GM12878 (cell line): ENCODE measurements around the gene FBN3. TPM values are rescaled to one million over a fixed set of nuclear protein-coding genes. Genes with fewer than 3 reads are reported as not detected.

Experiments used
- ATAC-seq: fragments of 200-7000 bp; cut with Tn5 transposase; 3 replicates; pipeline ENCODE4 v1.9.1; 2020; ENCODE audit warnings: mild to moderate bottlenecking, moderate library complexity
- BruUV-seq: library from RNA; stranded (reverse); fragments of 400-500 nt; replicated peaks from 2 replicates; lab custom pipeline; 2021; lab: Mats Ljungman, UMichigan
- CTCF ChIA-PET: fragments of 300-600 bp; sonication (Branson Sonifier 250); formaldehyde crosslinking; extraction: SDS; loops from one replicate; lab custom pipeline; 2021; ENCODE audit warnings: inconsistent platforms; lab: Yijun Ruan, JAX
- POLR2A ChIA-PET: fragments of 350-600 bp; formaldehyde crosslinking; extraction: SDS; loops from one replicate; lab custom pipeline; 2021; ENCODE audit warnings: inconsistent platforms; lab: Charles Lee
- RAD21 ChIA-PET: fragments of 300-600 bp; sonication (Branson Sonifier 250); formaldehyde crosslinking; loops from one replicate; lab custom pipeline; 2023; ENCODE audit warnings: antibody characterized with exemption; ENCODE audit not compliant: unreplicated experiment; lab: Charles Lee
- SMC1A ChIA-PET: fragments of 300-600 bp; sonication (Branson Sonifier 250); formaldehyde crosslinking; loops from one replicate; lab custom pipeline; 2023; ENCODE audit not compliant: unreplicated experiment, uncharacterized antibody; lab: Charles Lee
- DNase-seq: peaks from one replicate; pipeline ENCODE4 v3.0.0-alpha.2; 2011; ENCODE audit warnings: low read depth, low spot score
- FAIRE-seq: peaks from 3 replicates; lab custom pipeline; 2011; peaks lifted over from hg19 to GRCh38; lab: Jason Lieb, UNC
- H2AFZ ChIP-seq: 2 replicates; pipeline ENCODE4 v1.6.0; 2011; ENCODE audit warnings: low read depth, low read length, control low read depth; ENCODE audit not compliant: control insufficient read depth
- H3K27ac ChIP-seq: 2 replicates; pipeline ENCODE4 v1.5.1; 2011; ENCODE audit warnings: control low read depth; ENCODE audit not compliant: control insufficient read depth, insufficient read depth
- H3K27me3 ChIP-seq, 2 experiments: replicated peaks in 1 of 2; 2 replicates each; pipeline versions ENCODE4 v1.6.0 to v1.6.1; 2011; ENCODE audit warnings: low read length in 1 of 2; ENCODE audit not compliant: control insufficient read depth in 2 of 2, insufficient read depth in 2 of 2
- H3K36me3 ChIP-seq, 2 experiments: 2 replicates each; pipeline ENCODE4 v1.5.1; 2011; ENCODE audit warnings: low read length in 1 of 2; ENCODE audit not compliant: control insufficient read depth in 2 of 2, insufficient read depth in 2 of 2
- H3K4me1 ChIP-seq: 2 replicates; pipeline ENCODE4 v1.6.1; 2011; ENCODE audit warnings: mild to moderate bottlenecking, low read length, moderate library complexity, mixed read lengths; ENCODE audit not compliant: control insufficient read depth, insufficient read depth
- H3K4me2 ChIP-seq: 2 replicates; pipeline ENCODE4 v1.6.0; 2011; ENCODE audit warnings: control low read depth; ENCODE audit not compliant: control insufficient read depth, insufficient read depth
- H3K4me3 ChIP-seq: fragments of 200-600 bp; sonication (generic); 2 replicates; pipeline ENCODE4 v1.5.1; 2016
- H3K79me2 ChIP-seq: 2 replicates; pipeline ENCODE4 v1.6.0; 2011; ENCODE audit warnings: low read length; ENCODE audit not compliant: control insufficient read depth, insufficient read depth
- H3K9ac ChIP-seq: 2 replicates; pipeline ENCODE4 v1.8.0; 2011; ENCODE audit warnings: low read length, control low read depth, mixed read lengths; ENCODE audit not compliant: control insufficient read depth, insufficient read depth
- H3K9me3 ChIP-seq: replicated peaks from 3 replicates; pipeline ENCODE4 v1.5.1; 2011; ENCODE audit warnings: mild to moderate bottlenecking, low read length; ENCODE audit not compliant: control insufficient read depth, insufficient read depth
- H4K20me1 ChIP-seq: 2 replicates; pipeline ENCODE4 v1.6.0; 2011; ENCODE audit not compliant: control insufficient read depth, insufficient read depth
- CEBPB ChIP-seq, 2 experiments: fragments of 150-350 bp in 1 of 2; IDR thresholded peaks; 2 replicates each; pipeline ENCODE4 v1.6.1; 2012 to 2014; ENCODE audit warnings: low read depth in 2 of 2, low read length in 2 of 2, borderline replicate concordance in 1 of 2, inconsistent platforms in 1 of 2
- EP300 ChIP-seq, 2 experiments: fragments of 150-350 bp in 1 of 2; IDR thresholded peaks; 2 replicates each; pipeline ENCODE4 v1.6.1; 2011 to 2012; ENCODE audit warnings: low read depth in 2 of 2, low read length in 2 of 2, borderline replicate concordance in 1 of 2, improper control_type of control experiment in 1 of 2, inconsistent platforms in 1 of 2; ENCODE audit not compliant: control insufficient read depth in 1 of 2
- EZH2 ChIP-seq: IDR thresholded peaks from 2 replicates; pipeline ENCODE4 v1.6.1; 2012; ENCODE audit warnings: low read depth, mild to moderate bottlenecking, control low read depth, inconsistent platforms, low read length, borderline replicate concordance; ENCODE audit not compliant: control insufficient read depth
- HCFC1 ChIP-seq: fragments of 150-350 bp; IDR thresholded peaks from 2 replicates; pipeline ENCODE4 v1.6.1; 2014; ENCODE audit warnings: low read length
- HDGF ChIP-seq: fragments of 450-650 bp; IDR thresholded peaks from 2 replicates; pipeline ENCODE4 v1.6.1; 2016; ENCODE audit warnings: antibody characterized with exemption
- IKZF1 ChIP-seq: fragments of 450-650 bp; conservative IDR thresholded peaks from 2 replicates; pipeline ENCODE4 v1.6.1; 2017; ENCODE audit warnings: antibody characterized with exemption, mild to moderate bottlenecking
- MYC ChIP-seq: IDR thresholded peaks from 2 replicates; pipeline ENCODE4 v1.6.1; 2011; ENCODE audit warnings: mild to moderate bottlenecking, low read length, moderate library complexity, inconsistent platforms; ENCODE audit not compliant: insufficient read depth, insufficient replicate concordance, insufficient read length, severe bottlenecking
- NR2C1 ChIP-seq: fragments of 450-650 bp; IDR thresholded peaks from 2 replicates; pipeline ENCODE4 v1.6.1; 2017; ENCODE audit warnings: antibody characterized with exemption, mild to moderate bottlenecking, moderate library complexity
- RBBP5 ChIP-seq: fragments of 200-600 bp; sonication (generic); conservative IDR thresholded peaks from 2 replicates; pipeline ENCODE4 v1.6.1; 2016
- RELA ChIP-seq: fragments of 450-650 bp; IDR thresholded peaks from 2 replicates; pipeline ENCODE4 v1.8.0; 2014; ENCODE audit warnings: borderline replicate concordance; ENCODE audit not compliant: partially characterized antibody
- TARDBP ChIP-seq: IDR thresholded peaks from 2 replicates; pipeline ENCODE4 v1.6.1; 2016; ENCODE audit warnings: borderline replicate concordance
- WGBS: methylation state at CpG from one replicate; pipeline ENCODE4 v1.1.6; 2016; ENCODE audit warnings: low lambda C conversion rate; ENCODE audit not compliant: insufficient replicate concordance, insufficient coverage; ENCODE audit errors: missing lambda C conversion rate; 5-methylcytosine and 5-hydroxymethylcytosine counted together
- in situ Hi-C: fragments of 300-500 bp; cut with MboI; formaldehyde crosslinking; loops from 9 replicates; pipeline ENCODE4 v1.14.3; 2018; ENCODE audit warnings: mixed read lengths
- intact Hi-C: fragments of 100-400 bp; cut with micrococcal nuclease; formaldehyde crosslinking; loops from one replicate; pipeline ENCODE4 v1.14.2; 2022; ENCODE audit not compliant: unreplicated experiment
- polyA plus RNA-seq, 11 experiments: library from polyadenylated mRNA; depleted of rRNA in 4 of 11; unstranded in 6 of 11; stranded (reverse) in 5 of 11; fragments of >200 nt; fragmentation: Nextera tagmentation in 4 of 11; fragmentation: Illumina TruSeq in 1 of 11; extraction: Ambion mirVana in 4 of 11; extraction: Trizol in 1 of 11; gene quantifications; 1 replicate in 1 of 11; 2 replicates in 10 of 11; pipeline versions ENCODE4 v1.2.1 to v1.2.3, GENCODE V29; 2011 to 2016; ENCODE audit warnings: inconsistent platforms in 2 of 11, missing spikeins in 2 of 11, low read depth in 1 of 11
- total RNA-seq, 4 experiments: library from RNA; depleted of rRNA in 3 of 4; stranded (reverse); fragments of >200 nt in 3 of 4; fragmentation: Illumina TruSeq in 1 of 4; extraction: Trizol in 1 of 4; gene quantifications; 2 replicates each; pipeline versions ENCODE4 v1.2.1 to v1.2.3, GENCODE V29; 2013 to 2021
- TF ChIP-seq, protein P1 (sequence below): fragments of 450-650 bp; IDR thresholded peaks from 2 replicates; pipeline ENCODE4 v1.6.1; 2017; ENCODE audit warnings: mild to moderate bottlenecking
- TF ChIP-seq, protein P2 (sequence below): IDR thresholded peaks from 2 replicates; pipeline ENCODE4 v1.6.1; 2012; ENCODE audit warnings: mild to moderate bottlenecking, low read depth, low read length
- TF ChIP-seq, protein P3 (sequence below): fragments of 450-650 bp; IDR thresholded peaks from 2 replicates; pipeline ENCODE4 v1.6.1; 2017; ENCODE audit warnings: antibody characterized with exemption, mild to moderate bottlenecking, moderate library complexity
- TF ChIP-seq, protein P4 (sequence below): IDR thresholded peaks from 2 replicates; pipeline ENCODE4 v1.6.1; 2012; ENCODE audit warnings: low read depth, low read length, improper control_type of control experiment

Gene FBN3
- total and polyA plus RNA-seq, 10 of the 15 experiments (the other 5 are each of a cell fraction or from before 2014, with no cell fraction given), result 0.05 TPM; not detected in 9

DNA sequence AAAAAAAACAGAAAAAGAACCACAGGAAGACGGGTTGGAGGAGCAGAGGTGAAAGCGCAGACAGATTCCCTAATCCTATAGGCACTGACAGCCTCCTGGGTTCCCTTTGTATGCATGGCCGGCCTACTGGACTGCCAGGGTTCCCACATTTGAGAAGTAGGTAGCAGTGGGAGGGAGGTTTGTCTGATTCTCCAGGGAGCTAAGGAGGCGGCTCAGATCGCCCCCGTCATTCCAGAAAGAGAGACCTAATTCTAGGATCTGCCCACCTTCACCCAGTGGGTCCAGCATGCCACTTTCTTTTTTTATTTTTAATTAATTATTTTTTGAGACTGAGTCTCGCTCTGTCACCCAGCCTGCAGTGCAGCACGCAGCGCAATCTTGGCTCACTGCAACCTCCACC lies 106.5 kb downstream of the FBN3 start:
- Histone ChIP-seq H3K4me1 (0 out of 2 replicates have a peak, but pooled peaks cover 2% of the 10 kb centered on the region), H2AFZ (no peak overlapping the region), H3K4me2 (no peak overlapping the region), H3K36me3 (no peaks in the 10 kb centered on the region), H4K20me1 (no peaks in the 10 kb centered on the region), H3K79me2 (no peaks in the 10 kb centered on the region)
- RAD21 ChIA-PET, result no interaction called here
- POLR2A ChIA-PET, result interaction anchor here (0.6 kb wide), 1 partner anchor 161 kb away, joined by 7 read pairs; no protein-coding TSS in a partner anchor
- ATAC-seq, result no peak
- CTCF ChIA-PET, result no interaction called here
- no TSS peak for BruUV-seq
- no peak for FAIRE-seq
- TF ChIP-seq MYC (no peak), RBBP5 (no peak), TARDBP (no peak), CEBPB (IDR thresholded peaks at IDR 0.05; ENCODE audit: borderline replicate concordance in 1 of 2, low read depth in 2 of 2, low read length in 2 of 2) (no peak), EZH2 (no peak), HCFC1 (no peak), RELA (no peak), IKZF1 (no peak), EP300 (IDR thresholded peaks at IDR 0.05; ENCODE audit: borderline replicate concordance in 1 of 2, control insufficient read depth in 1 of 2, low read depth in 2 of 2, low read length in 2 of 2) (no peak), NR2C1 (no peak), HDGF (no peak)
- TF ChIP-seq, protein P1, sequence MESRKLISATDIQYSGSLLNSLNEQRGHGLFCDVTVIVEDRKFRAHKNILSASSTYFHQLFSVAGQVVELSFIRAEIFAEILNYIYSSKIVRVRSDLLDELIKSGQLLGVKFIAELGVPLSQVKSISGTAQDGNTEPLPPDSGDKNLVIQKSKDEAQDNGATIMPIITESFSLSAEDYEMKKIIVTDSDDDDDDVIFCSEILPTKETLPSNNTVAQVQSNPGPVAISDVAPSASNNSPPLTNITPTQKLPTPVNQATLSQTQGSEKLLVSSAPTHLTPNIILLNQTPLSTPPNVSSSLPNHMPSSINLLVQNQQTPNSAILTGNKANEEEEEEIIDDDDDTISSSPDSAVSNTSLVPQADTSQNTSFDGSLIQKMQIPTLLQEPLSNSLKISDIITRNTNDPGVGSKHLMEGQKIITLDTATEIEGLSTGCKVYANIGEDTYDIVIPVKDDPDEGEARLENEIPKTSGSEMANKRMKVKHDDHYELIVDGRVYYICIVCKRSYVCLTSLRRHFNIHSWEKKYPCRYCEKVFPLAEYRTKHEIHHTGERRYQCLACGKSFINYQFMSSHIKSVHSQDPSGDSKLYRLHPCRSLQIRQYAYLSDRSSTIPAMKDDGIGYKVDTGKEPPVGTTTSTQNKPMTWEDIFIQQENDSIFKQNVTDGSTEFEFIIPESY, result no peak
- TF ChIP-seq, protein P2, sequence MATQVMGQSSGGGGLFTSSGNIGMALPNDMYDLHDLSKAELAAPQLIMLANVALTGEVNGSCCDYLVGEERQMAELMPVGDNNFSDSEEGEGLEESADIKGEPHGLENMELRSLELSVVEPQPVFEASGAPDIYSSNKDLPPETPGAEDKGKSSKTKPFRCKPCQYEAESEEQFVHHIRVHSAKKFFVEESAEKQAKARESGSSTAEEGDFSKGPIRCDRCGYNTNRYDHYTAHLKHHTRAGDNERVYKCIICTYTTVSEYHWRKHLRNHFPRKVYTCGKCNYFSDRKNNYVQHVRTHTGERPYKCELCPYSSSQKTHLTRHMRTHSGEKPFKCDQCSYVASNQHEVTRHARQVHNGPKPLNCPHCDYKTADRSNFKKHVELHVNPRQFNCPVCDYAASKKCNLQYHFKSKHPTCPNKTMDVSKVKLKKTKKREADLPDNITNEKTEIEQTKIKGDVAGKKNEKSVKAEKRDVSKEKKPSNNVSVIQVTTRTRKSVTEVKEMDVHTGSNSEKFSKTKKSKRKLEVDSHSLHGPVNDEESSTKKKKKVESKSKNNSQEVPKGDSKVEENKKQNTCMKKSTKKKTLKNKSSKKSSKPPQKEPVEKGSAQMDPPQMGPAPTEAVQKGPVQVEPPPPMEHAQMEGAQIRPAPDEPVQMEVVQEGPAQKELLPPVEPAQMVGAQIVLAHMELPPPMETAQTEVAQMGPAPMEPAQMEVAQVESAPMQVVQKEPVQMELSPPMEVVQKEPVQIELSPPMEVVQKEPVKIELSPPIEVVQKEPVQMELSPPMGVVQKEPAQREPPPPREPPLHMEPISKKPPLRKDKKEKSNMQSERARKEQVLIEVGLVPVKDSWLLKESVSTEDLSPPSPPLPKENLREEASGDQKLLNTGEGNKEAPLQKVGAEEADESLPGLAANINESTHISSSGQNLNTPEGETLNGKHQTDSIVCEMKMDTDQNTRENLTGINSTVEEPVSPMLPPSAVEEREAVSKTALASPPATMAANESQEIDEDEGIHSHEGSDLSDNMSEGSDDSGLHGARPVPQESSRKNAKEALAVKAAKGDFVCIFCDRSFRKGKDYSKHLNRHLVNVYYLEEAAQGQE, result no peak
- TF ChIP-seq, protein P3, sequence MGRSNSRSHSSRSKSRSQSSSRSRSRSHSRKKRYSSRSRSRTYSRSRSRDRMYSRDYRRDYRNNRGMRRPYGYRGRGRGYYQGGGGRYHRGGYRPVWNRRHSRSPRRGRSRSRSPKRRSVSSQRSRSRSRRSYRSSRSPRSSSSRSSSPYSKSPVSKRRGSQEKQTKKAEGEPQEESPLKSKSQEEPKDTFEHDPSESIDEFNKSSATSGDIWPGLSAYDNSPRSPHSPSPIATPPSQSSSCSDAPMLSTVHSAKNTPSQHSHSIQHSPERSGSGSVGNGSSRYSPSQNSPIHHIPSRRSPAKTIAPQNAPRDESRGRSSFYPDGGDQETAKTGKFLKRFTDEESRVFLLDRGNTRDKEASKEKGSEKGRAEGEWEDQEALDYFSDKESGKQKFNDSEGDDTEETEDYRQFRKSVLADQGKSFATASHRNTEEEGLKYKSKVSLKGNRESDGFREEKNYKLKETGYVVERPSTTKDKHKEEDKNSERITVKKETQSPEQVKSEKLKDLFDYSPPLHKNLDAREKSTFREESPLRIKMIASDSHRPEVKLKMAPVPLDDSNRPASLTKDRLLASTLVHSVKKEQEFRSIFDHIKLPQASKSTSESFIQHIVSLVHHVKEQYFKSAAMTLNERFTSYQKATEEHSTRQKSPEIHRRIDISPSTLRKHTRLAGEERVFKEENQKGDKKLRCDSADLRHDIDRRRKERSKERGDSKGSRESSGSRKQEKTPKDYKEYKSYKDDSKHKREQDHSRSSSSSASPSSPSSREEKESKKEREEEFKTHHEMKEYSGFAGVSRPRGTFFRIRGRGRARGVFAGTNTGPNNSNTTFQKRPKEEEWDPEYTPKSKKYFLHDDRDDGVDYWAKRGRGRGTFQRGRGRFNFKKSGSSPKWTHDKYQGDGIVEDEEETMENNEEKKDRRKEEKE, result no peak
- TF ChIP-seq, protein P4, sequence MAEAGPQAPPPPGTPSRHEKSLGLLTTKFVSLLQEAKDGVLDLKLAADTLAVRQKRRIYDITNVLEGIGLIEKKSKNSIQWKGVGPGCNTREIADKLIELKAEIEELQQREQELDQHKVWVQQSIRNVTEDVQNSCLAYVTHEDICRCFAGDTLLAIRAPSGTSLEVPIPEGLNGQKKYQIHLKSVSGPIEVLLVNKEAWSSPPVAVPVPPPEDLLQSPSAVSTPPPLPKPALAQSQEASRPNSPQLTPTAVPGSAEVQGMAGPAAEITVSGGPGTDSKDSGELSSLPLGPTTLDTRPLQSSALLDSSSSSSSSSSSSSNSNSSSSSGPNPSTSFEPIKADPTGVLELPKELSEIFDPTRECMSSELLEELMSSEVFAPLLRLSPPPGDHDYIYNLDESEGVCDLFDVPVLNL, result no peak
- TF ChIP-seq, all 136 proteins: peak for 0
- no peak overlapping the region for H3K9ac ChIP-seq
- intact Hi-C loops, result no loop called here
- no peak overlapping the region for H3K4me3 ChIP-seq
- 56% methylated on average over 9 of the region's 9 CpGs for WGBS
- H3K27ac ChIP-seq, result no peak overlapping the region
- in situ Hi-C loops, result no loop called here
- DNase-seq, result no peak
- H3K9me3 ChIP-seq, result no peaks in the 10 kb centered on the region
- no peaks in the 10 kb centered on the region for H3K27me3 ChIP-seq
- SMC1A ChIA-PET, result no interaction called here
